Mucosa of descending colon (tissue), 3 donors: ENCODE data around the gene RELN. TPM values are rescaled to one million over a fixed set of nuclear protein-coding genes. Genes with fewer than 3 reads are reported as not detected.

Experiments
- ATAC-seq: fragments of 200-7000 bp; cut with Tn5 transposase; one replicate; pipeline ENCODE4 v1.9.1; 2020; ENCODE audit warnings: mild to moderate bottlenecking, moderate library complexity
- DNase-seq, 3 donors: peaks; one replicate each; pipeline ENCODE4 v3.0.0-alpha.2; 2020
- H3K36me3 ChIP-seq: fragments of 200-600 bp; one replicate; pipeline ENCODE4 v1.8.0; 2021; ENCODE audit warnings: low read depth, mild to moderate bottlenecking
- H3K4me1 ChIP-seq: fragments of 200-600 bp; one replicate; pipeline ENCODE4 v1.8.0; 2021; ENCODE audit warnings: low read depth, mild to moderate bottlenecking
- H3K4me3 ChIP-seq: fragments of 200-600 bp; one replicate; pipeline ENCODE4 v1.8.0; 2021; ENCODE audit warnings: mild to moderate bottlenecking
- H3K9me3 ChIP-seq: fragments of 200-600 bp; one replicate; pipeline ENCODE4 v1.8.0; 2021; ENCODE audit warnings: mild to moderate bottlenecking
- CTCF ChIP-seq: fragments of 200-600 bp; IDR thresholded peaks from one replicate; pipeline ENCODE4 v1.8.0; 2022; ENCODE audit warnings: antibody characterized with exemption, mild to moderate bottlenecking
- intact Hi-C, 2 donors: fragments of 100-400 bp; cut with DNase I in 1 of 2; cut with micrococcal nuclease in 1 of 2; formaldehyde crosslinking; loops; one replicate each; pipeline versions ENCODE4 v1.11.0 to v1.11.1; 2022; cut with DNase I, micrococcal nuclease
- total RNA-seq, 3 donors: library from RNA; stranded (reverse); fragmentation: NEBNext Ultra II Directional in 2 of 3; extraction: Animal tissue kit (Norgen Biotek cat#: 25700) in 2 of 3; gene quantifications; one replicate each; pipeline versions ENCODE4 v1.2.1 to v1.2.4, GENCODE V29; 2021 to 2023
- donor health status: DM: no; HTN: no; CAD: no; lungs with moderate emphysema.
- donor health status: DM: no; HTN: no; CAD: no.
- donor health status: DM: no; HTN: yes; CAD: no.

Gene RELN
- total RNA-seq, 3 donors from 2014 or later = 1.1 to 4.4 (median 2.4) TPM

- DNase-seq (no peak), ATAC-seq (no peak)
- intact Hi-C loops = no loop called here
Observed at GRCh38 chr7:103952408-103952807, 37.0 kb downstream of the RELN start.

GRCh38 chr7:103951311-103951710 lies 38.1 kb downstream of the RELN start:
- H3K4me3 ChIP-seq = no peak overlapping the region
- no peak for TF ChIP-seq CTCF
- H3K36me3 ChIP-seq = no peaks in the 10 kb centered on the region
- H3K4me1 ChIP-seq = no peaks in the 10 kb centered on the region
- DNase-seq (no peak), ATAC-seq (no peak)
- no peaks in the 10 kb centered on the region for H3K9me3 ChIP-seq
- intact Hi-C loops = no loop called here

More at GRCh38 chr7:103952408-103952807, 37.0 kb downstream of the RELN start:
- H3K4me3 ChIP-seq = no peak overlapping the region
- H3K4me1 ChIP-seq = no peaks in the 10 kb centered on the region
- TF ChIP-seq CTCF = no peak
- H3K9me3 ChIP-seq = no peaks in the 10 kb centered on the region
- H3K36me3 ChIP-seq = no peaks in the 10 kb centered on the region

- intact Hi-C loops = no loop called here
- TF ChIP-seq CTCF = no peak
- H3K36me3 ChIP-seq = no peaks in the 10 kb centered on the region
- H3K4me3 ChIP-seq = no peak overlapping the region
- H3K9me3 ChIP-seq = no peaks in the 10 kb centered on the region
- DNase-seq (no peak), ATAC-seq (no peak)
- no peaks in the 10 kb centered on the region for H3K4me1 ChIP-seq
Observed at GRCh38 chr7:103949374-103949773, 40.1 kb downstream of the RELN start.

- Histone ChIP-seq H3K36me3 (no peaks in the 10 kb centered on the region), H3K4me3 (no peak overlapping the region), H3K4me1 (no peaks in the 10 kb centered on the region), H3K9me3 (no peaks in the 10 kb centered on the region)
- ATAC-seq = no peak
- no peak for TF ChIP-seq CTCF
- intact Hi-C loops = no loop called here
- no peak for DNase-seq
Observed at GRCh38 chr7:103947026-103947655, 42.3 kb downstream of the RELN start.

- no peak for ATAC-seq
- no peaks in the 10 kb centered on the region for H3K9me3 ChIP-seq
- no peak for DNase-seq
- no peaks in the 10 kb centered on the region for H3K36me3 ChIP-seq
- no peak for TF ChIP-seq CTCF
- H3K4me1 ChIP-seq = no peaks in the 10 kb centered on the region
- no peak overlapping the region for H3K4me3 ChIP-seq
- intact Hi-C loops = no loop called here
Observed at GRCh38 chr7:103944230-103944900, 45.1 kb downstream of the RELN start.
